NK-92 (cell line): Measurements from ENCODE around the gene TMEM81.

Experiments used
- DNase-seq: peaks from one replicate; lab custom pipeline; 2025; ENCODE audit not compliant: unreplicated experiment; lab: John Stamatoyannopoulos, UW

TMEM81 gene

GRCh38 chr1:205084360-205084759 is at the start of gene TMEM81:
Gene TMEM81, minus strand, starts transcription at chr1:205084460. Its CDS starts 140 bp downstream, at chr1:205084320.
- DNase-seq: no peak

GRCh38 chr1:205133287-205133686 is 49.0 kb upstream of the TMEM81 start:
- DNase-seq: no peak

GRCh38 chr1:205129447-205130029 is 45.3 kb upstream of the TMEM81 start:
- no peak for DNase-seq

- DNase-seq: no peak
Observed at GRCh38 chr1:205128050-205128449, 43.8 kb upstream of the TMEM81 start.

GRCh38 chr1:205127646-205128045 is 43.4 kb upstream of the TMEM81 start:
- DNase-seq: no peak

GRCh38 chr1:205124726-205125125 is 40.5 kb upstream of the TMEM81 start:
- DNase-seq: no peak

GRCh38 chr1:205122489-205122882 is 38.2 kb upstream of the TMEM81 start:
- DNase-seq: no peak

GRCh38 chr1:205121660-205122488 is 37.6 kb upstream of the TMEM81 start, which contains the start of gene RBBP5:
Gene RBBP5, minus strand, starts transcription at chr1:205121978. Its CDS starts 105 bp downstream, at chr1:205121873.
- DNase-seq: peak; percentile 74

GRCh38 chr1:205118752-205119151 is 34.5 kb upstream of the TMEM81 start:
- no peak for DNase-seq

GRCh38 chr1:205111354-205111753 is 27.1 kb upstream of the TMEM81 start:
- DNase-seq: no peak

- DNase-seq: no peak
Observed at GRCh38 chr1:205109711-205110110, 25.5 kb upstream of the TMEM81 start.

GRCh38 chr1:205109269-205109668 is 25.0 kb upstream of the TMEM81 start:
- no peak for DNase-seq

GRCh38 chr1:205108464-205108863 is 24.2 kb upstream of the TMEM81 start:
- DNase-seq: no peak

GRCh38 chr1:205107327-205107726 is 23.1 kb upstream of the TMEM81 start:
- no peak for DNase-seq

GRCh38 chr1:205102404-205102803 is 18.1 kb upstream of the TMEM81 start:
- DNase-seq: no peak

GRCh38 chr1:205098242-205098641 is 14.0 kb upstream of the TMEM81 start:
- no peak for DNase-seq

GRCh38 chr1:205095422-205095821 is 11.2 kb upstream of the TMEM81 start:
- DNase-seq: no peak

- no peak for DNase-seq
Observed at GRCh38 chr1:205091043-205091740, 6.9 kb upstream of the TMEM81 start.

GRCh38 chr1:205088341-205088740 is 4.1 kb upstream of the TMEM81 start:
- DNase-seq: no peak

- DNase-seq: no peak
Observed at GRCh38 chr1:205082431-205082830, 1.8 kb downstream of the TMEM81 start.

GRCh38 chr1:205077934-205078311 is 6.3 kb downstream of the TMEM81 start:
- no peak for DNase-seq
